NCI-H82 treated with DMSO at 0.1 percent for 48 hours (cell line): ENCODE results near the gene ESYT2.

Source experiments
- DNase-seq: peaks from one replicate; lab custom pipeline; 2025; ENCODE audit not compliant: unreplicated experiment; lab: John Stamatoyannopoulos, UW

Gene ESYT2

DNA sequence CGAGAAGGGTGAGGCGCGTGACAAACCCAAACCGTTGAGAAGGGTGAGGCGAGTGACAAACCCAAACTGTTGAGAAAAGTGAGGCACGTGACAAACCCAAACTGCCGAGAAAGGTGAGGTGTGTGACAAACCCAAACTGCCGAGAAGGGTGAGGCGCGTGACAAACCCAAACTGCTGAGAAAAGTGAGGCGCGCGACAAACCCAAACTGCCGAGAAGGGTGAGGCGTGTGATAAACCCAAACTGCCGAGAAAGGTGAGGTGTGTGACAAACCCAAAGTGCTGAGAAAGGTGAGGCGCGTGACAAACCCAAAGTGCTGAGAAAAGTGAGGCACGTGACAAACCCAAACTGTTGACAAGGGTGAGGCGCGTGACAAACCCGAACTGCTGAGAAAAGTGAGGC is 25.0 kb downstream of the ESYT2 start:
- no peak for DNase-seq

DNA sequence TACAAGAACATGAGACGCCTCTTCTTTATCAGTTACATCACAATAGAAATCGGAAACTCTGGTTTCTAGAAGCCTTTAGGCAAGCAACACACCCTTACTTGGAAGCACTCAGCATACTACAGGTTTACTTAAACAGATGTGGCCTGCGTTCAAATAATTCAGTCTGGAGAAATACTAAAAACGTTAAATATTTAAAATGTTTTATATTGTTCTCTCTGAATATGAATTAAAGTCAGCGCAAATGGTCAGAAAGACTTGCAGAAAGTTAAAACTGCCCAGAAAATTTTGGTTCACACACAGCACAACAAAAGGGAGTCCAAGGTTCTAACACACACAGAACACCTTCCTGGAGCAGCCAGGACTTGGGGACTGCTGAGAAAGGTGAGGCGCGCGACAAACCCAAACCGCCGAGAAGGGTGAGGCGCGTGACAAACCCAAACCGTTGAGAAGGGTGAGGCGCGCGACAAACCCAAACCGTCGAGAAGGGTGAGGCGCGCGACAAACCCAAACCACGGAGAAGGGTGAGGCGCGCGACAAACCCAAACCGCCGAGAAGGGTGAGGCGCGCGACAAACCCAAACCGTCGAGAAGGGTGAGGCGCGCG is 25.8 kb downstream of the ESYT2 start:
- no peak for DNase-seq

DNA sequence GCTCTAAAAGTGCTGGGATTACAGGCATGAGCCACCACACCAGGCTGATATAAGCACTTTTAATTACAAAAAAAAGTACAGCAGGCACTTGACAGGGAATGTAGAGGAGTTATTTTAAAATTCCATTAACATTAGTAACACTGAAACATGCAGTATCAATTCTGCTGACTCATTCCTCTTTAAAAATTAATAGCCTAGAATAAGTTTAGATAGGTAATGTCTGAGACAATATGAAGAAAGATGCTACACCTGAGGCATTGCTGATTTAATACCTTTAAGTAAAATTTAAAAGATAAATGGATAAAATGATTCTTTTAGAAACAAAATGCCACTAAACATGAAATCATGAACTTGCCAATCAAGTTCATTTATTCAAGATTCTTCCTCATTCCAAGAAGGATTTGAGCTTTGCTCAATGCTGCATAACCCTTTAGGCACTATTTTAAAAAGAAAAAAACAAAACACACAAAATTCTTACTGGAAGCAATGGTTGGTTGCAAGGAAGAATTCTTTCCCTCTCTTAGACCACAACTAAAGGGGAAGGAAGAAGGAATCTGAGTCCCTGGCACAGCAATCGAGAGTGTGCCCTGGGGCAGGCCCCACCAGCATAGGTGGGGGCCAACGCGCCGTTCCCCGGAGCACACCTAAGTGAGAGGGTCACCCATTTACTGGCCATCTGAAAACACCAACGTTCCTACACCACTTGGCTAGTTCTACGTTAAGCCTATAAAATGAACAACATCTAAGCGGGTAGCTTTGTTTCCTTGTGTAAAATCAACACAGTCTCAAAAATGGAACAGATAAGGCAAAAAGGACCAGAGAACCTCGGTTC is 26.6 kb downstream of the ESYT2 start:
- no peak for DNase-seq

DNA sequence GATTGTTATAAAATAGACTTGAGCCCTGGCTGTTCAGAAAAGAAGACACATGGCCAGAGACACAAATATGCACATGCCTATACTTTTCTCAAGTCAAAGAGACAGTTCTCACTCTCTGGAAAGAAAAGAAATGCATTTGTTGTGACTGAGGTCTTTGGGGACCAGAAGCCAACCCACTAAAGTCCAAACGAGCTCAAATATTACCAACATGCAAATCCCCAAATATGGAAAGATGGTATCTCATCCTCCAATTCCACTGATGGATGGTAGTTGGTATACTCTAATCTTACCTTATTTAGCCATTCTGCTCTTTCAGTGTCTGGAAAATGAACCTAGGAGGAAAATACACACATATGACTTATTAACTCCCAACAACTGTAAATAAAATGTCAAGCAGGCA is 30.6 kb downstream of the ESYT2 start:
- DNase-seq = no peak

DNA sequence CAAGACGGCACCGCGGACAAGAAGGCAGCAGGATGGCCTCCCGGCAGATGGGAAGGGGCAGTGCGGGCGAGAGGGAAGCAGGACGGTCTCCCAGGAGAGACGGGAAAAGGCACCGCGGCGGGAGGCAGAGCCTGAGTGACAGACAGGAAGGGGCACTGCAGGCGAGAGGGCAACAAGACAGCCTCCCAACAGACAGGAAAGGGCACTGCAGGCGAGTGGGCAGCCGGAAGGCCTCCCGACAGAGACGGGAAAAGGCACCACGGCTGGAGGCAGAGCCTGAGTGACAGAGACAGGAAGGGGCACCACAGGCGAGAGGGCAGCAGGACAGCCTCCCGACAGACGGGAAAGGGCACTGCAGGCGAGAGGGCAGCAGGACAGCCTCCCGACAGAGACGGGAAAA is 32.6 kb downstream of the ESYT2 start:
- no peak for DNase-seq

DNA sequence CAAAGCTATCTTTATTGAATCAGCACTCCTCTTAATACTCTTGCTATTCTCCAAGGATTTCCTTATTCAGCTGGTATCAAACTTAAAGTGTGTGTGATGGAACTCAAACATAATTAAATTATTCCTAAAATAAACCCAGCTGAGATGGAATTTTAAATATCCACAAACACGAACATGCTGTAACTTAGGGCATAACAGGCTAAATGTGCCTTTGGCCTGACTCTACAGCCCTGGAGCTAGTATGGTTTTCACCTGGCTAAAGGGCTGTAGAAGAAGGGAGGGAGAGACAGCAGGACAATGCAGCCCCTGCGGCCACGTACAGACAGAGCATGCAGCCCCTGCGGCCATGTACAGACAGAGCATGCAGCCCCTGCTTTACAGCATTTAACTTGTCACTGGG is 34.0 kb downstream of the ESYT2 start:
- no peak for DNase-seq

DNA sequence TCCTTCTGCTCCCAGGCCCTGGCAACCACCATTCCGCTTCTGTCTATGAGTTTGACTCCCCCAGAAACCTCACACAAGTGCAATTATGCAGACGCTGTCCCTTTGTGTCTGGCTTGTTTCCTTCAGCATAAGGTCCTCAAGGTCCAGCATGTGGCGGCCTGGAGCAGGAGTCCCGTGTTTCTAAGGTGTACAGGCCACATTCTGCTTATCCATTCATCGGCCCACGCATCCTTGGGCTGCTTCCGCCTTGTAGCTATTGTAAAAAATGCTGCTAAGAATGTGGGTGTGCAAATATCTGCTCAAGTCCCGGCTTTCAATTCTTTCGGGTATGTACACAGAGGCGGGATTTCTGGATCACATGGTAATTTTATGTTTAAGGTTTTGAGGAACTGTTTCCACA is 38.2 kb downstream of the ESYT2 start:
- DNase-seq = no peak

DNA sequence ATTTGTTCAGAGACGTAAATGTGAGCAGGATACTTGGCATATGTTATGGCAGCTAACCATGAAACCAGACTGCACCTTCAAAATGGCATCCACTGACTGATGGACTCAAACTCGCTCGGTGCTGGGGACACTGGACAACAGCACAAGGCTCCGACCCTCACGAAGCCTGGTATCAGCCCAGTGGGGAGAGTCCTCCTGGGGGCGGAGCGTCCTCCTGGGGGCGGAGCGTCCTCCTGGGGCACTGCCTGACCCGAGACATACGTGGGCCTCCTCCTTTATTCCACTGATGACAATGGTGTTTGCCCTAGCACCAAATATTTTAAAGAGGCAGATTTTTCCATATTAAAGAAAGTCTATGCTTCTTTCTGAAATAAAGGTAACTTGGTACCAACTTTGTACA is 39.5 kb downstream of the ESYT2 start:
- DNase-seq = no peak

DNA sequence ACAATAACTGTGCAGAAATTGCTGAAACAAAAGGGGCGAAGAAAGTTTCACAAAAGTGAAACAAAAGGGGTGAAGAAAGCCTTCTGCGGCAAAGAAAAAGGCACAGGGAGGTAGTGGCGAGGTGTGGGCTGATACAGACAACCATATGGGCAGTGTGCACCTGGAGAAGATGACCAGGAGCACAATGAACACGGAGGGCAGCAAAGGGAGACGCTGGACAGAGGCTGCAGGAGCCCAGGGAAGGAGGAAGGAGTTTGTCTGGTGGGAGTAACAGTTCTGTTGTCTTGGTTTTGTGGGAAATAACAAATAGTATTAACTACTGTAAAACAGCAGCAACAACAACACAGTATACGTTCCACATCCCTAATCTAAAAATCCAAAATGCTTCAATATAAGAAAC is 42.4 kb downstream of the ESYT2 start:
- no peak for DNase-seq

DNA sequence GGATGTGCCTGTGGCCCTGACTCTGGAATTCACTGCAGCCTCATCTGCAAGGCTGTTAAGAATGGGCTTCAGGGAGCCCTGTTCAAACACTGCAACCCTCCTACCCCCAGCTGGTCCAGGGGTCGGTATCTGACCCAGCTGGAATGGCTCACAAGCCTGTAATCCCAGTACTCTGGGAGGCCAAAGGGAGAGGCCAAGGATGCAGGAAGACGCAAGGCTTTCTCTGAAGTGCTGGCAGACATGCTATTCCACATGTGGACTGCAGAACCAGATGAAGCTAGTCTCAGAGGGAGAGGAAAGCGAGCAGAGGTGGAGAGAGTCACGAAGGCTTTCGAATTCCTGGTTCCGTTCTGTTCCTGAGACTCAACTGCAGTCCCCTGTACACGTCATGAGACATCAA is 45.0 kb downstream of the ESYT2 start:
- DNase-seq = no peak

DNA sequence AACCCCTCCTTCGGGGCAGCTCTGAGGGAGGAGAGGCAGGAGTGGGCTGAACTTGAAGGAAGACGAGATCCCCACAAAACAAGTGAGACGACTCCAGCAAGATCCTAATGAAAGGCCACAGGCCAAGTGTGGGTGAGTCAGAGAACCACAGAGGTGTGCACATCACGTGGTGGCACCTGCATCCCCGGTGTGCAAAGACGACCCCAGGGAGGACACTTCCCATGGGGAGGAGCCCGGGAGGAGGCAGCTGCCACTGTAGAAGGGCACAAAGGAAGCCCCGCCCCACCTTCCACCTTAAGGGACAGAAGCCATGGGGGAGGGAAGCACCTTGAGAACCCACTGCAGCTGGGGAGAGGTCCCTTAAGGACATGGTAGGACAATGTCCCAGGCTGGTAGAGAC is 45.7 kb downstream of the ESYT2 start:
- DNase-seq = no peak

DNA sequence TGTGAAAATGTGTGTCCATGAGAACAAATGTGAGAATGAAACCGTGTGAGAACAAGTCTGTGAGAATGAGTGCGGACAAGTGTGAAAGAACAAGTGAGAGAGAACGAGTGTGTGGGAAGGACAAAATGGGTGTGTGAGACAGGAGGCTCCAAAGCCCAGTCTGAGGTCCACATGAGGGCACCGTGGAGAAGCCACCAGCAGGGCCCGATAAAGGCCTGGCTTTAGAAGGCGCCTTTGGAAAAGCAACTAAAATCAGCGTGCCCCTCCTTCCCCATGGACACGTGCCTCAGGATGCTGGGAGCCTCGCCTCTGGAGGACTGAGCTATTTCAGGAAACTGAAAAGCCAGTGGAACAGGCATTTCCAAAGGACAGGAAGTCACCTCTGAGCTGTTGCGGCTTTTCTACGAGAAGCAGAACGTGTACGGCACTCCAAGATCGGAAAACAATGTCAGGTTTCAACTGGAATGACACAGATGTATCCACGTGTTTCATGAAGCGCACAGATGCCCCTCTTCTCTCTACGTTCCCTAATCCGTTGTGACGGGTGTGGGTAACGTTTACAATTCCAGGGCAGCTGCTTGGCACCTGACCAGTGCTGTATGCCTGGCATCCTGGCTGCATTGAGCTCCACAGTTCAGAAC is 46.4 kb downstream of the ESYT2 start:
- no peak for DNase-seq

DNA sequence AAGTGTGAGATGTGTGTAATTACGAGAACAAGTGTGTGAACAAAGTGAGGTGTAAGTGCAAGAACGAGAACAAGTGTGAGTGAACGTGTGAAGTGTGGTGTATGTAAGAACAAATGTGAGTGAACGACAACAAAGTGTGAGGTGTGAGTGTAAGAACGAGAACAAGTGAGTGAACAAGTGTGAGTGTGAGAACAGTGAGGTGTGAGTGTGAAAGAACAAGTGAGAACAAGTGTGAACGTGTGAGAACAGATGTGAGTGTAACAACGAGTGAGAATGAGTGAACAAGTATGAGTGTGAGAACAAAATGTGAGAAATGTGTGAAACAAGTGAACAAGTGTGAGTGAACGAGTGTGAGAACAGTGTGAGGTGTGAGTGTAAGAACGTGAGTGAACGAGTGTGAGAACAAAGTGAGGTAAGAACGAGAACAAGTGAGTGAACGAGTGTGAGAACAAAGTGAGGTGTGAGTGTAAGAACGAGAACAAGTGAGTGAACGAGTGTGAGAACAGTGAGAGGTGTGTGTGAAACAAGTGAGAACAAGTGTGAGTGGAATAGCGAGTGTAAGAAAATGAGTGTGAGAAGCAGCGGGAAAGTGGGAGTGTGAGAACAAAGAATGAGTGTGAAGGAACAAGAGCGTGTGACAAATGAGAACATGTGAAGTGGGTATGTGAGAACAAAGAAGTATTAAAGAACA is 47.2 kb downstream of the ESYT2 start:
- no peak for DNase-seq

DNA sequence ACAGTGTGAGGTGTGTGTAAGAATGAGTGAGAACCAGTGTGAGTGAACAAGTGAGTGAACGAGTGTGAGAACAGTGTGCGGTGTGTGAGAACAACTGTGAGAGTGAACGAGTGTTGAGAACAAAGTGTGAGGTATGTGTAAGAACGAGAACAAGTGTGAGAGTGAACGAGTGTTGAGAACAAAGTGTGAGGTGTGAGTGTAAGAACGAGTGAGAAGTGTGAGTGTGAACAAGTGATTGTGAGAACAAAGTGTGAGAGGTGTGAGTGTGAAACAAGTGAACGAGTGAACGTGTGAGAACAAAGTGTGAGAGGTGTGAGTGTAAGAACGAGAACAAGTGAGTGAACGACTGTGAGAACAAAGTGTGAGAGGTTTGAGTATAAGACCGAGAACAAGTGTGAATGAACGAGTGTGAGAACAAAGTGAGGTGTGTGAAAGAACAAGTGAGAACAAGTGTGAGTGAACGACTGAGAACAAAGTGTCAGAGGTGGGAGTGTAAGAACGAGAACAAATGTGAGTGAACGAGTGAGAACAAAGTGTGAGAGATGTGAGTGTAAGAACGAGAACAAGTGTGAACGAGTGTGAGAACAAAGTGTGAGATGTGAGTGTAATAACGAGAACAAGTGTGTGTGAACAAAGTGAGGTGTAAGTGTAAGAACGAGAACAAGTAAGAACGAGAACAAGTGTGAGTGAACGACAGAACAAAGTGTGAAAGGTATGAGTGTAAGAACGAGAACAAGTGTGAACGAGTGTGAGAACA is 47.9 kb downstream of the ESYT2 start:
- DNase-seq = no peak

DNA sequence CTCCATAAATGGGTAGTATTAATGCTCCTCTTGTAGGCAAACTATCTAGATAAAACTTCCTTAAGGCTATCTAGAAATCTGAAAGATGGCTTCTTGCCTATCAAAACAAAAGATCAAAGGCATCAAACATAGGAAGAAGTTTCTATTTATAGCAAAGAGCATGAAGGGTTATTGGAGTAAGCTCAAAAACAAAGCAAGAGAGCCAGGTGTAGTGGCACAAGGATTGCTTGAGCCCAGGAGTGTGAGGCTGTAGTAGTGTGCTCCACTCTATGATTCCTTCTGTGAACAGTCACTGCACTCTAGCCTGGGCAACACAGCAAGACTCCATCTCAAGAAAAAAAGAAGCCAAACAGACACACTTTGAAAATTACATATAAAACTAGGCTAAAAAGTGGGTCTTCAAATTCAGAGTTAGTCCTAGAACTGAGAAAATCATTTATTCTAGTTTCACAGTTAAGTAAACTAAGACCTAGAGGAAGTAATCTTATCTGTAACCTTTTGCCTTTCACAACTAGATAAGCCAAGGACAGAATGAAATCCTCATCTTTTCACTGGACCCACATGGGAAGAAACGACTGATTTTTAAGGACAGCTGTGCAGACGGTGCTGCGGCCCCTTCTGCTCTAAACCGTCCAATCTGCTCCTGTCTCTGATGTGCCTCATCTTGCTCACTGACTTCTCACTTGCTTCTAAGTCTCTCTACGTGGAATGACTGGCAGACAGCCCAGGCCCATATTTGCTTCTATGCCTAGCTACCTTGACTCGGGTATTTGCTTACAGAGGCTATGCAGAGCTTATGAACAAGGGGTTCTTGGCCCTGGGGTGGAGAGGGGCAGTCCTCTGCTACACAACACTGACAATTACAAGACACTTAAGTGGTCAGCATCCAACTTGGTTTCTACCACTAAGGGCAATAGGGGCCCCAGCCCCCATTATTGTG is 50.0 kb downstream of the ESYT2 start:
- no peak for DNase-seq

DNA sequence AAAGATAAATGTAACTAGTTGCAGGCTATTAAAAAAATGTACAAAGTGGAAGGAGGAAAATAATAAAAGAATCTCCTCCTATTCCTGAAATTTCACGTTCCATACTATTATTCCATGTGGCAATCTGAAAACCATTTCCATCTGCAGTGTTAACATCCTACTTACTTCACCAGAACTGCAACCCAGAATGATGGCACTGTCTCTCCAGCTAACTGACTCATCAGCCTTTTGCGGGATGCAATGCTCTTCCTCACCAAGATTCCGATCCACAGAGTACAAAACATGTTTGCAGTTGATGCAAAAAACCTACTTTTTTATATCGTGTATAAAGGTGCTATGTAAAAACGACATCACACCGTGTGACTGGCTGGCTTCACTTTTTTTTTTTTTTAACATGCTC is 50.8 kb downstream of the ESYT2 start:
- no peak for DNase-seq

DNA sequence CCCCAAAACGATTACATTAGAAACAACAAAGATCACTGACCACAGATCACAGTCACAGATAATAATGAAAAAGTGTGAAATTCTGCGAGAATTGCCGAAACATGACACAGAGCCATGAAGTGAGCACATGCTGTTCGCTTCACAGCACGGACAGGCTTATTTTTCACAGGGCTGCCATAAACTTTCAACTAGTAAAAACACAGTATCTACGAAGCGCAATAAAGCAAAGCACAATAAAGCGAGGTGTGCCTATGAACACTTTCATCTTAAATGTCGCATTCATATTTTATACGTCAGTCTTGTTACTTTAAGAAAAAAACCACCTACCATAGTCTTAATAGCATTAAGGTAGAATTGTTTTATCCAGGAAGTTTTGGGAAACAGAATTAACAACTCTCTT is 51.5 kb downstream of the ESYT2 start:
- no peak for DNase-seq

DNA sequence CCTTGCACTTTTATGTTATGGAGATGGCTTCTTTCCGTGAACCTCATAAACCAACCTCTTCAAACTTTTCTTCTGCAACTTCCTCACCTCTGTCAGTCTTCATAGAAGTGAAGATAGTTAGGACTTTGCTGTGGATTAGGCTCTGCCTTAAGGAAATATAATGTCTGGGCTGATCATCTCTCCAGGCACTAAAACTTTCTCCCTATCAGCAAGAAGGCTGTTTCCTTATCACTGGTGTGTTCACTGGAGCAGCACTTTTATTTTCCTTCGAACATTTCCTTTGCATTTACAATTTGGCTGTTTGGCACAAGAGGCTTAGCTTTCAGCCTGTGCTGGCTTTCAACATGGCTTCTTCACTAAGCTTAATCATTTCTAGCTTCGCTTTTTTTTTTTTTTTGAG is 52.8 kb downstream of the ESYT2 start:
- no peak for DNase-seq

DNA sequence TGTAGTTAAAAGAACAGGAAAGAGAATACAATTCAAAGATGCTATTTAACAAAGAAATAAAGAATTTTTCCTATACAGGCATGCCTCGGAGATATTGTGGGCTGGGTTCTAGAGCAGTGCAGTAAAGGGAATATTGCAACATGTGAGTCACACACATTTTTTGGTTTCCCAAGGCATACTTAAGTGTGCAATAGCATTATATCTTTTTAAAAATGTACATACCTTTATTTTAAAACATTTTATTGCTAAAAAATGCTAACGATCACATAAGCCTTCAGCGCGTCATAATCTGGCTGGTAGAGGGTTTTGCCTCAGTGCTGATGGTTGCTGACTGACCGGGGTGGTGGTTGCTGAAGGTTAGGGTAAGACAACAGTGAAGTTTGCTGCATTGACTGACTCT is 54.4 kb downstream of the ESYT2 start:
- DNase-seq = no peak

DNA sequence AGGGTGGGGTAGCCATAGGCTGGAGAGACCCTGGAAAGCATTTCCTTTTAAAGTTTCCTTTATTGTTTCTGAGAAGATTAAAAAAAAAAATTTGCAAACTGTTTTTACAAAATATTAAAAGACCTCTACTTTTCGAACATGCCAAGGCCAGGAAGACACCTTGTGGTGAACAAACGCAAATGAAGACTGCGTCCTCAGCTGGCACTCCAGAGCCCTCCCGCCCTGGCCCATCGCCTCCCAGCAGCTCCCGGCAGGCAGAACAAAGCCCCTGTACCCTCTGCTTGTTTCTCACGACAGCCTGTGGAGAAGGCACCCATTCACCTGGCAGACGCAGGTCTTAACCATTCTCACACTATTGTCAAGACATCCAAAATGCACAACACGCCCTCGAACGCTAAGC is 56.4 kb downstream of the ESYT2 start:
- no peak for DNase-seq
